ENCODE measurements around the gene RNF144A. TPM values are rescaled to one million over a fixed set of nuclear protein-coding genes. Genes with fewer than 3 reads are reported as not detected.

The RNF144A gene
- total RNA-seq, 2 donors from 2014 or later = 52.7 to 109 TPM

GRCh38 chr2:7022492-7023385 lies 105.5 kb downstream of the RNF144A start:
- DNase-seq (peak; percentile 68 to 86 (median 72)), ATAC-seq (peak; percentile 79)
- Histone ChIP-seq H3K27ac (peak overlapping the region; percentile 83 to 93 (median 86)), H3K27me3 (no peaks in the 10 kb centered on the region), H3K36me3 (replicated peaks in 1 of 2; ENCODE audit: insufficient read depth in 1 of 2, low read depth in 2 of 2) (peaks cover 0 to 1% of the 10 kb centered on the region in 2 donors), H3K4me1 (peaks cover 84% of the 10 kb centered on the region), H3K4me3 (no peak overlapping the region), H3K9me3 (no peaks in the 10 kb centered on the region)
- peak in 2 of 3 donors; percentile 54 to 59 for TF ChIP-seq POLR2A (IDR thresholded peaks at IDR 0.05)
- no peak for TF ChIP-seq CTCF (IDR thresholded peaks at IDR 0.05)
- WGBS, 2 donors = 29 to 35% methylated on average over 11 of the region's 11 CpGs
- intact Hi-C loops (cut with DNase I) = loop anchor here (10.0 kb wide), 1 partner anchor 48 kb away; no protein-coding TSS in a partner anchor

- H3K9me3 ChIP-seq = no peaks in the 10 kb centered on the region
- H3K27ac ChIP-seq = peak overlapping the region; percentile 83 to 93 (median 86)
- H3K4me1 ChIP-seq = peaks cover 76% of the 10 kb centered on the region
- H3K36me3 ChIP-seq (replicated peaks in 1 of 2; ENCODE audit: insufficient read depth in 1 of 2, low read depth in 2 of 2) = peaks cover 0 to 1% of the 10 kb centered on the region in 2 donors
- H3K4me3 ChIP-seq = no peak overlapping the region
- TF ChIP-seq POLR2A (IDR thresholded peaks at IDR 0.05) = peak in 2 of 3 donors; percentile 26 to 33
- no peak for TF ChIP-seq CTCF (IDR thresholded peaks at IDR 0.05)
- ATAC-seq (peak; percentile 84), DNase-seq (peak; percentile 80 to 92 (median 88))
- intact Hi-C loops (cut with DNase I) = loop anchor here (10.0 kb wide), 1 partner anchor 49 kb away; no protein-coding TSS in a partner anchor
- 30 to 34% methylated on average over 2 of the region's 2 CpGs for WGBS, 2 donors
- no peaks in the 10 kb centered on the region for H3K27me3 ChIP-seq
Observed at GRCh38 chr2:7023542-7023941, 106.3 kb downstream of the RNF144A start.

- WGBS, 2 donors = 44 to 56% methylated on average over 18 of the region's 18 CpGs
- Histone ChIP-seq H3K4me3 (no peak overlapping the region), H3K27ac (peak overlapping the region; percentile 83 to 93 (median 86)), H3K27me3 (no peaks in the 10 kb centered on the region), H3K36me3 (replicated peaks in 1 of 2; ENCODE audit: insufficient read depth in 1 of 2, low read depth in 2 of 2) (peaks cover 0 to 1% of the 10 kb centered on the region in 2 donors), H3K9me3 (no peaks in the 10 kb centered on the region), H3K4me1 (peaks cover 74% of the 10 kb centered on the region)
- DNase-seq (peak; percentile 83 to 92 (median 90)), ATAC-seq (peak; percentile 68)
- TF ChIP-seq POLR2A (IDR thresholded peaks at IDR 0.05) (no peak), CTCF (IDR thresholded peaks at IDR 0.05) (peak in 6 of 7 experiments; percentile 6 to 62 (median 51))
- intact Hi-C loops (cut with DNase I) = loop anchor here (10.0 kb wide), 1 partner anchor 49 kb away; no protein-coding TSS in a partner anchor
Observed at GRCh38 chr2:7024261-7024660, 107.0 kb downstream of the RNF144A start.

- Histone ChIP-seq H3K9me3 (no peaks in the 10 kb centered on the region), H3K4me1 (peaks cover 73% of the 10 kb centered on the region), H3K4me3 (no peak overlapping the region), H3K27me3 (no peaks in the 10 kb centered on the region), H3K27ac (peak overlapping the region; percentile 83 to 93 (median 86)), H3K36me3 (replicated peaks in 1 of 2; ENCODE audit: insufficient read depth in 1 of 2, low read depth in 2 of 2) (peaks cover 0 to 1% of the 10 kb centered on the region in 2 donors)
- ATAC-seq (no peak), DNase-seq (peak in 1 of 4 donors; percentile 45)
- TF ChIP-seq CTCF (IDR thresholded peaks at IDR 0.05) = no peak
- TF ChIP-seq POLR2A (IDR thresholded peaks at IDR 0.05) = no peak
- WGBS, 2 donors = 77 to 83% methylated on average over 9 of the region's 9 CpGs
- intact Hi-C loops (cut with DNase I) = loop anchor here (10.0 kb wide), 1 partner anchor 50 kb away; no protein-coding TSS in a partner anchor
Observed at GRCh38 chr2:7025082-7025481, 107.9 kb downstream of the RNF144A start.

Measured in body of pancreas (tissue), 4 donors.